HFF-Myc (cell line): Measurements from ENCODE around the gene CDKN2AIP.
A peak's percentile ranks its signal among the peaks of the same experiment; 100 is the strongest.

Experiments used
- DNase-seq: peaks from one replicate; pipeline ENCODE4 v3.0.0-alpha.2; 2011; ENCODE audit warnings: low read depth; ENCODE audit errors: extremely low read depth
- H3K4me3 ChIP-seq: replicated peaks from 2 replicates; pipeline ENCODE4 v1.5.1; 2011; ENCODE audit warnings: low read depth, mild to moderate bottlenecking, control low read depth, low read length
- TF ChIP-seq, protein P1 (sequence below): IDR thresholded peaks from 2 replicates; pipeline ENCODE4 v1.5.1; 2012; ENCODE audit warnings: mild to moderate bottlenecking, low read depth, low read length, control low read depth; ENCODE audit errors: missing control alignments

Gene CDKN2AIP

GRCh38 chr4:183444214-183445096, at the start of gene CDKN2AIP:
Gene CDKN2AIP, plus strand, starts transcription at chr4:183444636. Its CDS starts 162 bp downstream, at chr4:183444798.
- peak; percentile 56 for DNase-seq
- TF ChIP-seq, protein P1, sequence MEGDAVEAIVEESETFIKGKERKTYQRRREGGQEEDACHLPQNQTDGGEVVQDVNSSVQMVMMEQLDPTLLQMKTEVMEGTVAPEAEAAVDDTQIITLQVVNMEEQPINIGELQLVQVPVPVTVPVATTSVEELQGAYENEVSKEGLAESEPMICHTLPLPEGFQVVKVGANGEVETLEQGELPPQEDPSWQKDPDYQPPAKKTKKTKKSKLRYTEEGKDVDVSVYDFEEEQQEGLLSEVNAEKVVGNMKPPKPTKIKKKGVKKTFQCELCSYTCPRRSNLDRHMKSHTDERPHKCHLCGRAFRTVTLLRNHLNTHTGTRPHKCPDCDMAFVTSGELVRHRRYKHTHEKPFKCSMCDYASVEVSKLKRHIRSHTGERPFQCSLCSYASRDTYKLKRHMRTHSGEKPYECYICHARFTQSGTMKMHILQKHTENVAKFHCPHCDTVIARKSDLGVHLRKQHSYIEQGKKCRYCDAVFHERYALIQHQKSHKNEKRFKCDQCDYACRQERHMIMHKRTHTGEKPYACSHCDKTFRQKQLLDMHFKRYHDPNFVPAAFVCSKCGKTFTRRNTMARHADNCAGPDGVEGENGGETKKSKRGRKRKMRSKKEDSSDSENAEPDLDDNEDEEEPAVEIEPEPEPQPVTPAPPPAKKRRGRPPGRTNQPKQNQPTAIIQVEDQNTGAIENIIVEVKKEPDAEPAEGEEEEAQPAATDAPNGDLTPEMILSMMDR: peak; percentile 8
- H3K4me3 ChIP-seq: peak within 1 kb of the TSS; percentile 82

DNA sequence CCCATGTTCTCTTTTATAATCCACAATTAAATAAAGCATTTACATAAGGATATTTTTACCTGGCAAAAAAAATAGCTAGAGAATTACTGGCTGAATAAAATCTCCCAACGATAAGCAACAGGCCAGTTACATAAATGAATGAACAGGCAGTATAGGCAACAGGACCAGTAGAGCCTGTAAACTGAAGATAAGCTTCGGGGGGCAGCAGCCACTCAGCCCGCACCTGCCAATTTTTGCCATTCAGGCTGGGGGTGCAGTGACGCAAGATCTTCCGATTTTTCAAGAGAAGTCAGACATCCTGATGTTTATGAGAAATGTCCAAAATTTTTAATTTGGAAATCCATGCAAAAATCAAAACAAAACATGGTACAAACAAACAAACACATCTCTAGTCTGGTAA, 49.0 kb upstream of the CDKN2AIP start:
- H3K4me3 ChIP-seq: no peak overlapping the region
- DNase-seq: no peak
- TF ChIP-seq, protein P1: no peak

DNA sequence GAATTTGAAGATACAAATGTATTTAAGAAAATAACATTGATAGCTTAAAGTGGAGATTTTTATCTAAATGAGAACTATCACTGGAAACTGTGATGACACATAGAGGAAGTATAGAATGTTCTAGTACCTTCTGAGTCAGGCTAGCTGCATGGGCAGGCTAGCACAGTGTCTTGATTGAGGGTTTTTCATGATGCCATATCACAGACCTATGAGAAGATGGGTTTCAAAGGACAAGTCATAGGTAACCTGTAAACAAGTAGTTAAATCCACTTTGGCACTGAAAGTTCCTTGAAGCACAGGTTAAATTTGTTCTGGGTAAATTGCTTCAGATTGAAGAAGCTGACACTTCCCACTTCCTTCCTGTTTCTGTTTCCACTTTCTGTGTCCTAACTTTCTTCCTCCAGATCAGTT, 48.2 kb upstream of the CDKN2AIP start:
- TF ChIP-seq, protein P1: no peak
- DNase-seq: no peak
- no peak overlapping the region for H3K4me3 ChIP-seq

DNA sequence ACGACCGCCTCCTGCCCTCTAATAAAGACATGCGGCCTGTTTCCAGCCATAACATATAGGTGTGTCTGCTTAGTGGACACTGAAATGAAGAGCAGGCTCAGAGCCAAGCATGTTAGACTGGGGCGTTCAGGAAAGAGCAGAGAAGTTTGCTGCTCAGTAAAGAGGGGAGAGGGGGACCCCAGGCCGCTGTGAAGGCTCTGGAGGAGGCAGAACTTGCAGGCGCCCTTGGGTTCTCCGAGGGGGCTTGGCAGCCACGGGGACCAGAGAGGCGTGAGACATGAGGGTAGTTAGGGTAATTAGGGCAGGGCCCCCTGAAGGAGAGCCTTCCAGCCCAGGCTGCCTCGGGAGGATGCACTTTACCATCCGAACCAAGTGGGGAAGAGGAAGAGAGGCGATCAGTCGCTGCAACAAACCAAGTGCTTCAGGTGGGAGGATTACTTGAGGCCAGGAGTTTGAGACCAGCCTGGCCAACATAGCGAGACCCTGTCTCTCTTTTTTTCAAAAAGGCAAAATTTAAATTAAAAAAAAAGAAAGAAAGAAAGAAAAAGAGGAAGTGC, 46.6 kb upstream of the CDKN2AIP start:
- TF ChIP-seq, protein P1: no peak
- DNase-seq: no peak
- no peak overlapping the region for H3K4me3 ChIP-seq

DNA sequence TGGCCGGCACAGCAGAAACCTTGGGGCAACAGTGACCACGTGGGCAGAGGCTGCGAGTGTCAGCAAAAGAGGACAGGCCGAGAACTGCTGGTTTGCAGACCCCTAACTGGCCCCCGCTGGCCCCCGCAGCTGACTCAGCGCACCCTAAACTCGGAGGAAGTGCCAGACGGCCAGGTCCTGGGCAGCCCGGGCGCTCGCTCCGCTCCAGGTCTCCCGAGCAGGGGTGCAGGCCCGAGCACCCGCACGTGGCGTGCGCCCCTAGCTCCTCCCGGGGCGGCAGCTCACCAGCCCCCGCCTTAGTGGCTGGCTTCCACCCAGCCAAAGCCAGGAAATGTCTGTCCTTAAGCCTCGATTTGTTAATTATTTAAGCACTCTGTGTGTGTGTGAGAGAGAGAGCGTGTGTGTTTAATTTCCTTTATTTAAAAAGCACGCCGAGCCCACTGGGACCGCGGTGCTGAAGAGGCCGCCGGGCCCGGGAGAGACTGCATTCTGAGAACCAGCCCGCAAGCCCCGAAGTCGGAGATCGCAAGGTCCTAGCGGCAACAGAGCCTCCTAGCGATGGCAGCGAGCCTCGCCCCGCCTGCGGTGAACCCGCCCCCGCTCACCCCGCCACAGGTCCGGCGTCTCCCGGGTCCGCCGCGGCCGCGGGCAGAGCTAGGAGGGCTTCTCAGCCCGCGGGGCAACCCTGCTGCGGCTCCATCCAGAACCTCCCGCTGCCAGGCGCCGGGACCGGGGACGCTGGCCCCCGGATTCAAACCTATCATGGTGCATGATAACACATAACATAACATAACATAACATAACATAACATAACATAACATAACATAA, 45.9 kb upstream of the CDKN2AIP start:
- no peak for DNase-seq
- peak overlapping the region; percentile 10 for H3K4me3 ChIP-seq
- TF ChIP-seq, protein P1: peak; percentile 63

DNA sequence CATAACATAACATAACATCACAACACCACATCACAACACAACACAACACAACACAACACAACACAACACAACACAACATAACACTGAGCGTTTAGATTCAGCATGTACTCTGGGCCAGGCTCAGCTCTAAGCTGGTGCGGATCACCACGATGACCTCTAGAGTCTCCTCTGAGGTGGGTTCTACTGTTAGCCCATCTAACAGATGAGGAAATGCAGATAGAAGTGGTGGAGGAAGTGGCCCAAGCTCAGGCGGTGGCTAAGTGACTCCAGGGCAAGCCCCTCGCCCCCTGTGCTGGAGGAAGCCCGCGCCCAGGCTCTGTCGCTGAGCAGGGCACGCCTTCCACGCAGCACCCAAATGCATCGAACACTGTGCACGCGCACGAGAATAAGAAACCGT, 45.3 kb upstream of the CDKN2AIP start:
- no peak overlapping the region; the same call in 1 of the 2 replicates for H3K4me3 ChIP-seq
- TF ChIP-seq, protein P1: no peak
- no peak for DNase-seq
